Measurements from ENCODE around the gene C11orf65.

The C11orf65 gene

DNA sequence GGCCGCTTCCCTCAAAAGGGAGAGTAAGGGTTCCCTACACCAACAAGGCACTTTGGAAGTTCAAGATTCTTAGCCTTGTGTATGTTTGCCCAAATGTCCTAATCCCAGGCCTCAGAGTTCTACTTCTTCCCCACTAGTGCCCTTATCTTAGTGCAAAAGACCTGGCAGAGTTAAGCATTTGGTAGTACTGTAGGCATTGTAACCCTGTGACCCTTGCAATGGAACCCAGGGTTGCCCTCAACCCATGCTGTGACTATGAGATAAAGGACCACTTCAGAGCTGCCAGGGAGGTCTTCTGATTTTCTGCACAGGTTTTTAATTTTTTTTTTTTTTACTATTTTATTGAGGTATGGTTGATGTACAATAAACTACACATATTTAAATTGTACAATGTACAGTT lies 65.1 kb downstream of the C11orf65 start:
- TF ChIP-seq, protein P1, sequence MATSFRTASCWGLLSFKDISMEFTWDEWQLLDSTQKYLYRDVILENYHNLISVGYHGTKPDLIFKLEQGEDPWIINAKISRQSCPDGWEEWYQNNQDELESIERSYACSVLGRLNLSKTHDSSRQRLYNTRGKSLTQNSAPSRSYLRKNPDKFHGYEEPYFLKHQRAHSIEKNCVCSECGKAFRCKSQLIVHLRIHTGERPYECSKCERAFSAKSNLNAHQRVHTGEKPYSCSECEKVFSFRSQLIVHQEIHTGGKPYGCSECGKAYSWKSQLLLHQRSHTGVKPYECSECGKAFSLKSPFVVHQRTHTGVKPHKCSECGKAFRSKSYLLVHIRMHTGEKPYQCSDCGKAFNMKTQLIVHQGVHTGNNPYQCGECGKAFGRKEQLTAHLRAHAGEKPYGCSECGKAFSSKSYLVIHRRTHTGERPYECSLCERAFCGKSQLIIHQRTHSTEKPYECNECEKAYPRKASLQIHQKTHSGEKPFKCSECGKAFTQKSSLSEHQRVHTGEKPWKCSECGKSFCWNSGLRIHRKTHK (tag by site-specific recombination; IDR thresholded peaks at IDR 0.05), result no peak
- TF ChIP-seq, protein P2, sequence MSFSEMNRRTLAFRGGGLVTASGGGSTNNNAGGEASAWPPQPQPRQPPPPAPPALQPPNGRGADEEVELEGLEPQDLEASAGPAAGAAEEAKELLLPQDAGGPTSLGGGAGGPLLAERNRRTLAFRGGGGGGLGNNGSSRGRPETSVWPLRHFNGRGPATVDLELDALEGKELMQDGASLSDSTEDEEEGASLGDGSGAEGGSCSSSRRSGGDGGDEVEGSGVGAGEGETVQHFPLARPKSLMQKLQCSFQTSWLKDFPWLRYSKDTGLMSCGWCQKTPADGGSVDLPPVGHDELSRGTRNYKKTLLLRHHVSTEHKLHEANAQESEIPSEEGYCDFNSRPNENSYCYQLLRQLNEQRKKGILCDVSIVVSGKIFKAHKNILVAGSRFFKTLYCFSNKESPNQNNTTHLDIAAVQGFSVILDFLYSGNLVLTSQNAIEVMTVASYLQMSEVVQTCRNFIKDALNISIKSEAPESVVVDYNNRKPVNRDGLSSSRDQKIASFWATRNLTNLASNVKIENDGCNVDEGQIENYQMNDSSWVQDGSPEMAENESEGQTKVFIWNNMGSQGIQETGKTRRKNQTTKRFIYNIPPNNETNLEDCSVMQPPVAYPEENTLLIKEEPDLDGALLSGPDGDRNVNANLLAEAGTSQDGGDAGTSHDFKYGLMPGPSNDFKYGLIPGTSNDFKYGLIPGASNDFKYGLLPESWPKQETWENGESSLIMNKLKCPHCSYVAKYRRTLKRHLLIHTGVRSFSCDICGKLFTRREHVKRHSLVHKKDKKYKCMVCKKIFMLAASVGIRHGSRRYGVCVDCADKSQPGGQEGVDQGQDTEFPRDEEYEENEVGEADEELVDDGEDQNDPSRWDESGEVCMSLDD (tag by site-specific recombination; IDR thresholded peaks at IDR 0.05), result no peak
- no peak for TF ChIP-seq MEIS1 (CRISPR knock-in tag; IDR thresholded peaks at IDR 0.05; ENCODE audit: borderline replicate concordance)
- CTCF ChIA-PET, result no interaction called here
- Histone ChIP-seq H3K36me3 (ENCODE audit: control insufficient read depth in 2 of 2, insufficient read depth in 1 of 2, low read length in 2 of 2) (no peaks in the 10 kb centered on the region), H3K9me3 (ENCODE audit: control insufficient read depth, insufficient read depth, low read depth, low read length) (no peaks in the 10 kb centered on the region), H3K4me3 (ENCODE audit: low read depth, low read length) (no peak overlapping the region), H3K27ac (ENCODE audit: extremely low read depth, low read depth, low read length) (no peak overlapping the region), H3K4me1 (ENCODE audit: control insufficient read depth, insufficient read depth, low read length) (no peaks in the 10 kb centered on the region)
- POLR2A ChIA-PET, result no interaction called here

DNA sequence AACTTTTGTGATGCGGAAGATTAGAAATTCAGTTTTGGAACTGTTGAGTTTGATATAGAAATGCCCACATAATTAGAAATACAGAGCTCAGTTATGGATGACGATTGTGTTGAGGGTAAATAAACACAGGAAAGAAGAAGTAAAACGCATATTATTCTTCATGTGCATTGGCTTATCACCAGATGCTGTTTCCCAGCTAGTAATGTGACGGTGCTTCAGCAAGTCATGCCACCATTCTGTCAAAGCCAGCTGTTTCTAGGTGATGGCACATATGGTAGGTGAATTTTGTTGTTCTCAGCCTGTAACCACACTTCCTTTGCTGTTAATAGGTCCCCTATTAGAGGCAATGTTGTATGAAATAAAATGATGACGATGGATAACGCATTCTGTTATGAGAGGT lies 68.9 kb downstream of the C11orf65 start:
- Histone ChIP-seq H3K36me3 (ENCODE audit: control insufficient read depth in 2 of 2, insufficient read depth in 1 of 2, low read length in 2 of 2) (no peaks in the 10 kb centered on the region), H3K4me1 (ENCODE audit: control insufficient read depth, insufficient read depth, low read length) (no peaks in the 10 kb centered on the region), H3K9me3 (ENCODE audit: control insufficient read depth, insufficient read depth, low read depth, low read length) (no peaks in the 10 kb centered on the region), H3K4me3 (ENCODE audit: low read depth, low read length) (no peak overlapping the region), H3K27ac (ENCODE audit: extremely low read depth, low read depth, low read length) (no peak overlapping the region)
- CTCF ChIA-PET, result no interaction called here
- no peak for TF ChIP-seq YY1 (tag by site-specific recombination; IDR thresholded peaks at IDR 0.05)
- no peak for TF ChIP-seq ZNF132 (tag by site-specific recombination; IDR thresholded peaks at IDR 0.05; ENCODE audit: borderline replicate concordance)
- TF ChIP-seq ZNF248 (tag by site-specific recombination; IDR thresholded peaks at IDR 0.05), result no peak
- TF ChIP-seq KLF1 (tag by site-specific recombination; IDR thresholded peaks at IDR 0.05), result no peak
- TF ChIP-seq, protein P3, sequence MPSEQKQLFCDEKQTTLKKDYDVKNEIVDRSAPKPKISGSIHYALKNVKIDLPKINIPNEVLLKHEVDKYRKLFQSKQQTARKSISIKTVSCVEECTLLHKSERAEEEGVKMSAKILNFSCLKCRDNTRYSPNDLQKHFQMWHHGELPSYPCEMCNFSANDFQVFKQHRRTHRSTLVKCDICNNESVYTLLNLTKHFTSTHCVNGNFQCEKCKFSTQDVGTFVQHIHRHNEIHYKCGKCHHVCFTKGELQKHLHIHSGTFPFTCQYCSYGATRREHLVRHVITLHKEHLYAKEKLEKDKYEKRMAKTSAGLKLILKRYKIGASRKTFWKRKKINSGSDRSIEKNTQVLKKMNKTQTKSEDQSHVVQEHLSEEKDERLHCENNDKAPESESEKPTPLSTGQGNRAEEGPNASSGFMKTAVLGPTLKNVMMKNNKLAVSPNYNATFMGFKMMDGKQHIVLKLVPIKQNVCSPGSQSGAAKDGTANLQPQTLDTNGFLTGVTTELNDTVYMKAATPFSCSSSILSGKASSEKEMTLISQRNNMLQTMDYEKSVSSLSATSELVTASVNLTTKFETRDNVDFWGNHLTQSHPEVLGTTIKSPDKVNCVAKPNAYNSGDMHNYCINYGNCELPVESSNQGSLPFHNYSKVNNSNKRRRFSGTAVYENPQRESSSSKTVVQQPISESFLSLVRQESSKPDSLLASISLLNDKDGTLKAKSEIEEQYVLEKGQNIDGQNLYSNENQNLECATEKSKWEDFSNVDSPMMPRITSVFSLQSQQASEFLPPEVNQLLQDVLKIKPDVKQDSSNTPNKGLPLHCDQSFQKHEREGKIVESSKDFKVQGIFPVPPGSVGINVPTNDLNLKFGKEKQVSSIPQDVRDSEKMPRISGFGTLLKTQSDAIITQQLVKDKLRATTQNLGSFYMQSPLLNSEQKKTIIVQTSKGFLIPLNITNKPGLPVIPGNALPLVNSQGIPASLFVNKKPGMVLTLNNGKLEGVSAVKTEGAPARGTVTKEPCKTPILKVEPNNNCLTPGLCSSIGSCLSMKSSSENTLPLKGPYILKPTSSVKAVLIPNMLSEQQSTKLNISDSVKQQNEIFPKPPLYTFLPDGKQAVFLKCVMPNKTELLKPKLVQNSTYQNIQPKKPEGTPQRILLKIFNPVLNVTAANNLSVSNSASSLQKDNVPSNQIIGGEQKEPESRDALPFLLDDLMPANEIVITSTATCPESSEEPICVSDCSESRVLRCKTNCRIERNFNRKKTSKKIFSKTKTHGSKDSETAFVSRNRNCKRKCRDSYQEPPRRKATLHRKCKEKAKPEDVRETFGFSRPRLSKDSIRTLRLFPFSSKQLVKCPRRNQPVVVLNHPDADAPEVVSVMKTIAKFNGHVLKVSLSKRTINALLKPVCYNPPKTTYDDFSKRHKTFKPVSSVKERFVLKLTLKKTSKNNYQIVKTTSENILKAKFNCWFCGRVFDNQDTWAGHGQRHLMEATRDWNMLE (tag by site-specific recombination; conservative IDR thresholded peaks at IDR 0.05; ENCODE audit: low read depth), result no peak
- no peak for TF ChIP-seq ZNF677 (tag by site-specific recombination; IDR thresholded peaks at IDR 0.05)
- TF ChIP-seq, protein P4, sequence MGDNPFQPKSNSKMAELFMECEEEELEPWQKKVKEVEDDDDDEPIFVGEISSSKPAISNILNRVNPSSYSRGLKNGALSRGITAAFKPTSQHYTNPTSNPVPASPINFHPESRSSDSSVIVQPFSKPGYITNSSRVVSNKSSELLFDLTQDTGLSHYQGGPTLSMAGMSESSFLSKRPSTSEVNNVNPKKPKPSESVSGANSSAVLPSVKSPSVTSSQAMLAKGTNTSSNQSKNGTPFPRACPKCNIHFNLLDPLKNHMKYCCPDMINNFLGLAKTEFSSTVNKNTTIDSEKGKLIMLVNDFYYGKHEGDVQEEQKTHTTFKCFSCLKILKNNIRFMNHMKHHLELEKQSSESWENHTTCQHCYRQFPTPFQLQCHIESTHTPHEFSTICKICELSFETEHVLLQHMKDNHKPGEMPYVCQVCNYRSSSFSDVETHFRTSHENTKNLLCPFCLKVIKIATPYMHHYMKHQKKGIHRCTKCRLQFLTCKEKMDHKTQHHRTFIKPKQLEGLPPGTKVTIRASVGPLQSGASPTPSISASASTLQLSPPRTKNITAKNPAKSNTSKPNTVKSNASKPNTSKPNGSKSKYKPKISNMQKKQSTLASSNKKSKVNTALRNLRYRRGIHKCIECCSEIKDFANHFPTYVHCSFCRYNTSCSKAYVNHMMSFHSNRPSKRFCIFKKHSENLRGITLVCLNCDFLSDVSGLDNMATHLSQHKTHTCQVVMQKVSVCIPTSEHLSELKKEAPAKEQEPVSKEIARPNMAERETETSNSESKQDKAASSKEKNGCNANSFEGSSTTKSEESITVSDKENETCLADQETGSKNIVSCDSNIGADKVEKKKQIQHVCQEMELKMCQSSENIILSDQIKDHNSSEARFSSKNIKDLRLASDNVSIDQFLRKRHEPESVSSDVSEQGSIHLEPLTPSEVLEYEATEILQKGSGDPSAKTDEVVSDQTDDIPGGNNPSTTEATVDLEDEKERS (tag by site-specific recombination; IDR thresholded peaks at IDR 0.05), result no peak
- TF ChIP-seq, protein P5, sequence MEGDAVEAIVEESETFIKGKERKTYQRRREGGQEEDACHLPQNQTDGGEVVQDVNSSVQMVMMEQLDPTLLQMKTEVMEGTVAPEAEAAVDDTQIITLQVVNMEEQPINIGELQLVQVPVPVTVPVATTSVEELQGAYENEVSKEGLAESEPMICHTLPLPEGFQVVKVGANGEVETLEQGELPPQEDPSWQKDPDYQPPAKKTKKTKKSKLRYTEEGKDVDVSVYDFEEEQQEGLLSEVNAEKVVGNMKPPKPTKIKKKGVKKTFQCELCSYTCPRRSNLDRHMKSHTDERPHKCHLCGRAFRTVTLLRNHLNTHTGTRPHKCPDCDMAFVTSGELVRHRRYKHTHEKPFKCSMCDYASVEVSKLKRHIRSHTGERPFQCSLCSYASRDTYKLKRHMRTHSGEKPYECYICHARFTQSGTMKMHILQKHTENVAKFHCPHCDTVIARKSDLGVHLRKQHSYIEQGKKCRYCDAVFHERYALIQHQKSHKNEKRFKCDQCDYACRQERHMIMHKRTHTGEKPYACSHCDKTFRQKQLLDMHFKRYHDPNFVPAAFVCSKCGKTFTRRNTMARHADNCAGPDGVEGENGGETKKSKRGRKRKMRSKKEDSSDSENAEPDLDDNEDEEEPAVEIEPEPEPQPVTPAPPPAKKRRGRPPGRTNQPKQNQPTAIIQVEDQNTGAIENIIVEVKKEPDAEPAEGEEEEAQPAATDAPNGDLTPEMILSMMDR (tag by site-specific recombination; IDR thresholded peaks at IDR 0.05), result no peak
- no peak for TF ChIP-seq ZNF76 (tag by site-specific recombination; IDR thresholded peaks at IDR 0.05; ENCODE audit: borderline replicate concordance, low read depth)
- TF ChIP-seq ZNF214 (tag by site-specific recombination; IDR thresholded peaks at IDR 0.05; ENCODE audit: borderline replicate concordance), result no peak
- no peak for TF ChIP-seq ZNF521 (tag by site-specific recombination; IDR thresholded peaks at IDR 0.05)
- no peak for TF ChIP-seq ZSCAN23 (tag by site-specific recombination; IDR thresholded peaks at IDR 0.05)
- TF ChIP-seq ZBTB8A (tag by site-specific recombination; IDR thresholded peaks at IDR 0.05), result no peak
- POLR2A ChIA-PET, result no interaction called here

Measured in HEK293 (cell line).